ENCODE results near the gene NELL1. TPM values are rescaled to one million over a fixed set of nuclear protein-coding genes. Genes with fewer than 3 reads are reported as not detected.

Gene NELL1
- total RNA-seq, 2 donors from 2014 or later, result not detected

- no peak for ATAC-seq (replicated peaks in 1 of 2)
- no peaks in the 10 kb centered on the region for H3K27me3 Mint-ChIP-seq (ENCODE audit: low read depth)
- H3K9me3 Mint-ChIP-seq, result peaks cover 5% of the 10 kb centered on the region in 2 donors
- H3K4me3 Mint-ChIP-seq, result no peak overlapping the region
- no peaks in the 10 kb centered on the region for H3K36me3 Mint-ChIP-seq (ENCODE audit: insufficient read depth in 2 of 2)
- H3K4me1 Mint-ChIP-seq (ENCODE audit: low read depth), result no peaks in the 10 kb centered on the region
- no peak overlapping the region for H3K27ac Mint-ChIP-seq
- DNase-seq, result no peak
Measured at GRCh38 chr11:21343204-21343603, 673.8 kb downstream of the NELL1 start.

GRCh38 chr11:21346361-21346760, 677.0 kb downstream of the NELL1 start:
- Mint-ChIP-seq H3K4me1 (ENCODE audit: low read depth) (no peaks in the 10 kb centered on the region), H3K36me3 (ENCODE audit: insufficient read depth in 2 of 2) (no peaks in the 10 kb centered on the region)
- DNase-seq, result no peak

DNA sequence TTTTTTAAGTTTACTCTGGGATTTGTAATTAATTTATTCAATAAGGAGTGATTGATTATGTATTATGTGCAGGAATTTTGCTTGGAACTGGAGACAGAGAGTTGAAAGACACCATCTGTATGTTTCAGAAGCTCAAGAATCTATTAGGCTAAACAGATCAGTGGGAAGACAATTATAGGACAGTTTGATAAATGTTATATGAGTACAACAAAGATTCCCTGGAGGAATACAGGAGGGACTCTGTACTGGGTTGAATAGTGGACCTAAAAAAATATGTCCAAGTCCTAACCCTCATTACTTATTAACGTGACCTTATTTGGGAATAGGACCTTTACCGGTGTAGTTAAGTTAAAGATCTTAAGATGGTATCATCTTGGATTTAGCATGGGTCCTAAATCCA, 681.2 kb downstream of the NELL1 start:
- H3K4me3 Mint-ChIP-seq, result no peak overlapping the region
- no peak overlapping the region for H3K27ac Mint-ChIP-seq
- H3K4me1 Mint-ChIP-seq (ENCODE audit: low read depth), result no peaks in the 10 kb centered on the region
- peaks cover 4 to 9% of the 10 kb centered on the region in 2 donors for H3K9me3 Mint-ChIP-seq
- DNase-seq (no peak), ATAC-seq (replicated peaks in 1 of 2) (no peak)
- no peaks in the 10 kb centered on the region for H3K36me3 Mint-ChIP-seq (ENCODE audit: insufficient read depth in 2 of 2)
- no peaks in the 10 kb centered on the region for H3K27me3 Mint-ChIP-seq (ENCODE audit: low read depth)

More at GRCh38 chr11:21346361-21346760, 677.0 kb downstream of the NELL1 start:
- ATAC-seq (replicated peaks in 1 of 2), result no peak
- Mint-ChIP-seq H3K4me3 (no peak overlapping the region), H3K27me3 (ENCODE audit: low read depth) (no peaks in the 10 kb centered on the region), H3K27ac (no peak overlapping the region), H3K9me3 (peaks cover 5 to 7% of the 10 kb centered on the region in 2 donors)

- no peaks in the 10 kb centered on the region for H3K36me3 Mint-ChIP-seq (ENCODE audit: insufficient read depth in 2 of 2)
- no peaks in the 10 kb centered on the region for H3K4me1 Mint-ChIP-seq (ENCODE audit: low read depth)
- no peaks in the 10 kb centered on the region for H3K27me3 Mint-ChIP-seq (ENCODE audit: low read depth)
Measured at GRCh38 chr11:21353425-21353824, 684.0 kb downstream of the NELL1 start.

DNA sequence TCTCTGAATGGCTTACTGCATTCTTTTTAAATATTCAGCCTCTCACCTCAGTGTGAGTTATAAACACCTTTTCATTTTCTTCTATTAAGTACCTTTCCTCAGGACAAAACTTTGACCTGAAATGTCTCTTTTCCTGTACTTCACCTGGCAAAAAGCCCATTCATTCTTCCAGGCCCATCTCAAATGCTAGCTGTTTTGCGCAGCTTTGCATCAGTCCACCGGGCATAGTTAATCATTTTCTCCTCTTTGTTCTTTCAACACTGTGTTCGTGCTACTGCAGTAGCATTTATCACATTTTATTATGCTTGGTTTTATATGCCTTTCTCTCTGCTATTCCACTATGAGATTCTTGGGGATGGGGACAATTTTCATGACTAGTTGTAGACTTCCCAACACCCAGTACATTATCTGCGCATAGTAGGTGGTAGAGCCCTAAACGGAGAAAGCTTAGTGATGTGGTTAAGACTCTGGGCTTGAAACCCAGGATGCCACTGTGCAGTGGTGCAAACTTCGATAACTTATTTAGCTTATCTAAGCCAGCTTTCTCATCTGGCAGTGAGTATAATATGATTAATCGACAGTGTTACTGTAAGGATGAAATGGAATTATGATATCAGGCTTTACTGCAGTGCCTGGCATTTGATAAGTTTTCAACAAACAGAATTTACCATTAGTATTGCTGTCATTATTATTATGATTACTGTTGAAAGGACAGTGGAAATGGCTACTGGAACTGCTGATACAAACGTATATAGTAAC, 695.7 kb downstream of the NELL1 start:
- Mint-ChIP-seq H3K36me3 (ENCODE audit: insufficient read depth in 2 of 2) (no peaks in the 10 kb centered on the region), H3K4me1 (ENCODE audit: low read depth) (no peaks in the 10 kb centered on the region), H3K9me3 (peaks cover 2 to 12% of the 10 kb centered on the region in 2 donors), H3K27me3 (ENCODE audit: low read depth) (no peaks in the 10 kb centered on the region), H3K27ac (no peak overlapping the region), H3K4me3 (no peak overlapping the region)
- DNase-seq (no peak), ATAC-seq (replicated peaks in 1 of 2) (no peak)

More at GRCh38 chr11:21353425-21353824, 684.0 kb downstream of the NELL1 start:
- no peak overlapping the region for H3K4me3 Mint-ChIP-seq
- H3K9me3 Mint-ChIP-seq, result peaks cover 1 to 13% of the 10 kb centered on the region in 2 donors
- no peak overlapping the region for H3K27ac Mint-ChIP-seq
- no peak for DNase-seq
- no peak for ATAC-seq (replicated peaks in 1 of 2)

DNA sequence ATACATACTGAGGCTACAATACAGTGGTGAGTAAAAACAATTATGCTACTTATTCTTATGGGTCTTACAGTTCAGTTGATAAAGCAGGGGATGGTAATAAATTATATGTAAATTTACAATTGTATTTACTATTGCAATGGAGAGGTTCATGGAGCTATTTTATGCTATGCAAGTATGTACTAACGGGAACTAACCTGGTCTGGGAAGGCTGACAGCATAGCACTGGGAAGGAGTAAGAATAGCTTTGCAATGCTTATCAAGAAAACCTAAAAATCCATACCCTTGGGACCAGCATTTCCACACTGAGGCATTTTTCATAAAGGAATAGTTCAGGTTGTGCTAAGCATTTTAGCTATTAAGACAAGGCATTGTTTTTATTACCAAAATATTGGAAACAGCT, 700.6 kb downstream of the NELL1 start:
- Mint-ChIP-seq H3K9me3 (peaks cover 1 to 9% of the 10 kb centered on the region in 2 donors), H3K27ac (no peak overlapping the region), H3K27me3 (ENCODE audit: low read depth) (no peaks in the 10 kb centered on the region), H3K4me3 (no peak overlapping the region), H3K4me1 (ENCODE audit: low read depth) (no peaks in the 10 kb centered on the region), H3K36me3 (ENCODE audit: insufficient read depth in 2 of 2) (no peaks in the 10 kb centered on the region)
- no peak for ATAC-seq (replicated peaks in 1 of 2)
- DNase-seq, result no peak

GRCh38 chr11:21371044-21371443, 701.7 kb downstream of the NELL1 start:
- peaks cover 1 to 9% of the 10 kb centered on the region in 2 donors for H3K9me3 Mint-ChIP-seq
- H3K4me1 Mint-ChIP-seq (ENCODE audit: low read depth), result no peaks in the 10 kb centered on the region
- ATAC-seq (replicated peaks in 1 of 2) (no peak), DNase-seq (no peak)
- H3K4me3 Mint-ChIP-seq, result no peak overlapping the region
- no peaks in the 10 kb centered on the region for H3K27me3 Mint-ChIP-seq (ENCODE audit: low read depth)
- no peaks in the 10 kb centered on the region for H3K36me3 Mint-ChIP-seq (ENCODE audit: insufficient read depth in 2 of 2)
- no peak overlapping the region for H3K27ac Mint-ChIP-seq

- no peak overlapping the region for H3K4me3 Mint-ChIP-seq
- no peak for ATAC-seq (replicated peaks in 1 of 2)
- H3K9me3 Mint-ChIP-seq, result peaks cover 1 to 13% of the 10 kb centered on the region in 2 donors
- H3K4me1 Mint-ChIP-seq (ENCODE audit: low read depth), result no peaks in the 10 kb centered on the region
- peaks cover 0 to 2% of the 10 kb centered on the region in 2 donors for H3K36me3 Mint-ChIP-seq (ENCODE audit: insufficient read depth in 2 of 2)
- H3K27me3 Mint-ChIP-seq (ENCODE audit: low read depth), result no peaks in the 10 kb centered on the region
- H3K27ac Mint-ChIP-seq, result no peak overlapping the region
- DNase-seq, result no peak
Measured at GRCh38 chr11:21372672-21373071, 703.3 kb downstream of the NELL1 start.

GRCh38 chr11:21374376-21374775, 705.0 kb downstream of the NELL1 start:
- H3K4me3 Mint-ChIP-seq, result no peak overlapping the region
- ATAC-seq (replicated peaks in 1 of 2), result no peak
- DNase-seq, result no peak
- H3K36me3 Mint-ChIP-seq (ENCODE audit: insufficient read depth in 2 of 2), result peaks cover 0 to 2% of the 10 kb centered on the region in 2 donors
- H3K4me1 Mint-ChIP-seq (ENCODE audit: low read depth), result no peaks in the 10 kb centered on the region
- no peaks in the 10 kb centered on the region for H3K27me3 Mint-ChIP-seq (ENCODE audit: low read depth)
- no peak overlapping the region for H3K27ac Mint-ChIP-seq
- peaks cover 1 to 9% of the 10 kb centered on the region in 2 donors for H3K9me3 Mint-ChIP-seq

DNA sequence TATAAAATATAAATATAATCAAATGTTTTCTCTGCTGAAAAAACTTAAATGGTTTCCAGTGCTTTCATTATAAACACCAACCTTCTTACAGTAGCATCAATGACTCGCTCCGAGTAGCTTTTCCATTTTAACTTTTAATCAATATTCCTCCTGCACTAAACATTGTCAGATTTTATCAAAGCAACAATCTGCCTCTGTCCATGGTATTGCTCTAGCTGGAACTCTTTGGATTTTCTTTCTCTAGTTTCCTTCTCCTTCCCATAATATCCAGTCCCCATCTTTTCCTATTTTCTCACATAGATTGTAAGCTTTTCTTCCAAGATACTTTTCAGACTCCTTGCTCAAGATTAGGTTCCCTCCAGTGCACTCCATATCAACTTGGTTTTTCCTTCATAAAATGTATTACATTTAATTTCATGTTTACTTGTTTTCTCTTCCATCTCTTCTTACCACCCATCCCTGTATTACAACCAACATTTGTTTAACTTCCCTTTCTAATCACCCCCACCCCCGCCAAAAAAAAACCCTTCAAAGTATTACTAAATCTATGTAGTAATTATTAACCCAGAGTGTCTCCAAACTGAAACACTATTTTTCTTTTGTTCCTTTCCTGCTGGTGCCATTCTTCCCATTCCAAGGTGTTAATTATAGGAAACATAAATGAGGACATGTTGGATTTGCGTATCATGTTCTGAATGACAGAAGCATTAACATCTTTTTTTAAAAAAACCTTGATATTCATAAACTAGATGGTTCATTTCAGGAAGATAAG, 716.5 kb downstream of the NELL1 start:
- no peak overlapping the region for H3K4me3 Mint-ChIP-seq
- DNase-seq (no peak), ATAC-seq (replicated peaks in 1 of 2) (no peak)
- H3K27me3 Mint-ChIP-seq (ENCODE audit: low read depth), result no peaks in the 10 kb centered on the region
- peaks cover 6 to 8% of the 10 kb centered on the region in 2 donors for H3K9me3 Mint-ChIP-seq
- no peak overlapping the region for H3K27ac Mint-ChIP-seq
- H3K36me3 Mint-ChIP-seq (ENCODE audit: insufficient read depth in 2 of 2), result peaks cover 0 to 3% of the 10 kb centered on the region in 2 donors
- no peaks in the 10 kb centered on the region for H3K4me1 Mint-ChIP-seq (ENCODE audit: low read depth)

- ATAC-seq (replicated peaks in 1 of 2) (no peak), DNase-seq (no peak)
- Mint-ChIP-seq H3K9me3 (peaks cover 4 to 5% of the 10 kb centered on the region in 2 donors), H3K36me3 (ENCODE audit: insufficient read depth in 2 of 2) (peaks cover 0 to 3% of the 10 kb centered on the region in 2 donors), H3K27ac (no peak overlapping the region), H3K4me1 (ENCODE audit: low read depth) (no peaks in the 10 kb centered on the region), H3K27me3 (ENCODE audit: low read depth) (no peaks in the 10 kb centered on the region), H3K4me3 (no peak overlapping the region)
Measured at GRCh38 chr11:21390430-21390829, 721.0 kb downstream of the NELL1 start.

DNA sequence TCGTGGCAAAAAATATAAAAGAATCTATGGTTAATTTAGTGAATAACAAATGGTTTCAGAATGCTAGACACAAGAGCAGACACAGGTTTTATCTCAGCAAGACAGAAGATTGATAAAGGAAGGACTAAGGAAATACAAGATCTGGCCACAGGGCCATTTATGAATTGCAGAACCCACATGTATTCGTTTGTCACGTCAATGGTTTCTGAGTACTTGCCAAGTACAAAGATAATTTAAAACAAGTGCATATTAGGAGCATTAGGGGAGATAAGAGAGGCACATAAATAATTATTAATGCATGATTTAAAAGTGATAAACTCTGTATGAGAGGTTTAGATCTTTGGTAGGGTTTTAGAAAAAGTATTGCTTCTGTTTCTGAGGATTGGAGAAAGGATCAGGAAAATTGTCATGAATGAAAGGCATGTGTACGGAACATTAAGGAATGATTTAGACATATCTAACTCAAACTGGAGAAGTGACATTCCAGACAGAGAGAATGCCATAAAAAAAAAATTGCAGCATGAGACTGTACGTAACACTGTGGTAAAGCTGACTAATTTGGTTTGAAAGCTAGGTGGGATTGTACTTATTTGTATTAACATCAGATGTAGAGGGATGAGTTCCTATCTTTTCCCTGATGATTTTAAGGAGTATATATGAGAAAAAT, 727.1 kb downstream of the NELL1 start:
- Mint-ChIP-seq H3K27ac (no peak overlapping the region), H3K9me3 (peaks cover 2 to 12% of the 10 kb centered on the region in 2 donors), H3K27me3 (ENCODE audit: low read depth) (no peaks in the 10 kb centered on the region), H3K4me3 (no peak overlapping the region), H3K4me1 (ENCODE audit: low read depth) (no peaks in the 10 kb centered on the region), H3K36me3 (ENCODE audit: insufficient read depth in 2 of 2) (no peaks in the 10 kb centered on the region)
- DNase-seq (no peak), ATAC-seq (replicated peaks in 1 of 2) (no peak)

GRCh38 chr11:21398195-21398594, 728.8 kb downstream of the NELL1 start:
- Mint-ChIP-seq H3K27me3 (ENCODE audit: low read depth) (no peaks in the 10 kb centered on the region), H3K4me1 (ENCODE audit: low read depth) (no peaks in the 10 kb centered on the region), H3K4me3 (no peak overlapping the region), H3K9me3 (peaks cover 2 to 9% of the 10 kb centered on the region in 2 donors), H3K27ac (no peak overlapping the region), H3K36me3 (ENCODE audit: insufficient read depth in 2 of 2) (no peaks in the 10 kb centered on the region)
- ATAC-seq (replicated peaks in 1 of 2), result no peak
- no peak for DNase-seq

Measured in activated T-cell treated with anti-CD3 and anti-CD28 coated beads, Interleukin-2, amount 50 U/mL, for 72 hours (primary cell).